CD4-positive, alpha-beta T cell (primary cell): ENCODE measurements around the gene GRID2. TPM values are rescaled to one million over a fixed set of nuclear protein-coding genes. Genes with fewer than 3 reads are reported as not detected.
A peak's percentile ranks its signal among the peaks of the same experiment; 100 is the strongest.

Experiments used
- ATAC-seq: fragments of 200-7000 bp; cut with Tn5 transposase; one replicate; pipeline ENCODE4 v1.10.0; 2022; ENCODE audit warnings: mild to moderate bottlenecking; ENCODE audit not compliant: poor library complexity
- CTCF ChIA-PET: fragments of 350-600 bp; sonication (Branson Sonifier 250); formaldehyde crosslinking; loops from one replicate; lab custom pipeline; 2021; ENCODE audit warnings: antibody characterized with exemption, inconsistent platforms; lab: Charles Lee
- POLR2A ChIA-PET: fragments of 350-600 bp; sonication (Branson Sonifier 250); formaldehyde crosslinking; loops from one replicate; lab custom pipeline; 2021; ENCODE audit warnings: antibody characterized with exemption, inconsistent platforms; lab: Charles Lee
- DNase-seq, 14 experiments: peaks; one replicate each; pipeline ENCODE4 v3.0.0-alpha.2; 2013 to 2020; ENCODE audit warnings: mixed read lengths in 2 of 14
- H3K27ac ChIP-seq, 2 donors: one replicate each; pipeline versions ENCODE4 v1.5.1 to v1.7.0; 2013; ENCODE audit warnings: low read length in 2 of 2, low read depth in 1 of 2, mild to moderate bottlenecking in 1 of 2
- H3K27me3 ChIP-seq, 2 experiments: 1 replicate in 1 of 2; 2 replicates in 1 of 2; pipeline versions ENCODE4 v1.6.1 to v1.7.0; 2013; ENCODE audit warnings: low read length in 2 of 2, control low read depth in 1 of 2, mild to moderate bottlenecking in 1 of 2, moderate library complexity in 1 of 2; ENCODE audit not compliant: insufficient read depth in 2 of 2, control insufficient read depth in 1 of 2
- H3K36me3 ChIP-seq: one replicate; pipeline ENCODE4 v1.6.1; 2013; ENCODE audit warnings: low read length, control low read depth; ENCODE audit not compliant: insufficient read depth
- H3K4me1 ChIP-seq: one replicate; pipeline ENCODE4 v1.6.1; 2013; ENCODE audit warnings: low read length, control low read depth; ENCODE audit not compliant: insufficient read depth
- H3K4me3 ChIP-seq: one replicate; pipeline ENCODE4 v1.5.1; 2013; ENCODE audit warnings: mild to moderate bottlenecking, low read length, moderate library complexity
- H3K9me3 ChIP-seq, 2 experiments: 1 replicate in 1 of 2; 2 replicates in 1 of 2; pipeline versions ENCODE4 v1.6.1 to v1.7.0; 2013; ENCODE audit warnings: low read length in 2 of 2, mild to moderate bottlenecking in 2 of 2, control low read depth in 1 of 2, moderate library complexity in 1 of 2; ENCODE audit not compliant: control insufficient read depth in 1 of 2, insufficient read depth in 1 of 2
- H3K27ac Mint-ChIP-seq: one replicate; pipeline ENCODE4 v1.8.0; 2020; ENCODE audit warnings: mixed read lengths
- H3K27me3 Mint-ChIP-seq: one replicate; pipeline ENCODE4 v1.8.0; 2021; ENCODE audit warnings: mixed read lengths
- H3K36me3 Mint-ChIP-seq: one replicate; pipeline ENCODE4 v1.8.0; 2021; ENCODE audit warnings: low read depth, mixed read lengths
- H3K4me1 Mint-ChIP-seq: one replicate; pipeline ENCODE4 v1.8.0; 2021; ENCODE audit warnings: low read depth, mixed read lengths
- H3K4me3 Mint-ChIP-seq: one replicate; pipeline ENCODE4 v1.8.0; 2020; ENCODE audit warnings: mild to moderate bottlenecking, mixed read lengths
- H3K9me3 Mint-ChIP-seq: one replicate; pipeline ENCODE4 v1.8.0; 2020; ENCODE audit warnings: mixed read lengths
- CTCF ChIP-seq: fragments of 200-600 bp; IDR thresholded peaks from one replicate; pipeline ENCODE4 v1.8.0; 2022; ENCODE audit warnings: antibody characterized with exemption, mild to moderate bottlenecking
- intact Hi-C, 2 experiments: fragments of 100-400 bp; cut with DNase I in 1 of 2; cut with micrococcal nuclease in 1 of 2; formaldehyde crosslinking; loops; one replicate each; pipeline versions ENCODE4 v1.15.1 to v1.9.0; 2023 to 2025; cut with DNase I, micrococcal nuclease
- total RNA-seq, 174 experiments: library from RNA in 2 of 174; stranded (reverse) in 2 of 174; gene quantifications; one replicate each; pipeline ENCODE4 v1.2.3 and lab custom pipeline; 2021 to 2026

GRID2 gene
- total RNA-seq, 2 experiments from 2014 or later: not detected

GRCh38 chr4:93786149-93786548 lies 1482.4 kb downstream of the GRID2 start:
- H3K4me3 Mint-ChIP-seq: no peak overlapping the region

GRCh38 chr4:93788712-93789111 lies 1484.9 kb downstream of the GRID2 start:
- DNase-seq (no peak), ATAC-seq (no peak)
- Histone ChIP-seq H3K4me3 (no peak overlapping the region), H3K27me3 (no peaks in the 10 kb centered on the region), H3K4me1 (no peaks in the 10 kb centered on the region), H3K36me3 (no peaks in the 10 kb centered on the region), H3K27ac (no peak overlapping the region), H3K9me3 (no peaks in the 10 kb centered on the region)
- Mint-ChIP-seq H3K27me3 (no peaks in the 10 kb centered on the region), H3K36me3 (no peaks in the 10 kb centered on the region), H3K27ac (no peak overlapping the region), H3K9me3 (no peaks in the 10 kb centered on the region), H3K4me1 (no peaks in the 10 kb centered on the region), H3K4me3 (no peak overlapping the region)
- TF ChIP-seq CTCF: no peak
- ChIA-PET CTCF (no interaction called here), POLR2A (no interaction called here)
- intact Hi-C loops: no loop called here

More at GRCh38 chr4:93786149-93786548, 1482.4 kb downstream of the GRID2 start:
- Mint-ChIP-seq H3K4me1 (no peaks in the 10 kb centered on the region), H3K9me3 (no peaks in the 10 kb centered on the region), H3K27me3 (no peaks in the 10 kb centered on the region), H3K36me3 (no peaks in the 10 kb centered on the region), H3K27ac (no peak overlapping the region)
- Histone ChIP-seq H3K36me3 (no peaks in the 10 kb centered on the region), H3K4me3 (no peak overlapping the region), H3K27me3 (no peaks in the 10 kb centered on the region), H3K9me3 (peaks cover 0 to 3% of the 10 kb centered on the region in 2 experiments), H3K4me1 (no peaks in the 10 kb centered on the region), H3K27ac (no peak overlapping the region)
- CTCF ChIA-PET: no interaction called here
- no peak for ATAC-seq
- TF ChIP-seq CTCF: no peak
- POLR2A ChIA-PET: no interaction called here
- no peak for DNase-seq
- intact Hi-C loops: no loop called here

GRCh38 chr4:93791570-93792195 lies 1487.9 kb downstream of the GRID2 start:
- ATAC-seq (no peak), DNase-seq (peak in 5 of 14 experiments; percentile 2 to 25 (median 14))
- H3K9me3 ChIP-seq: no peaks in the 10 kb centered on the region
- H3K4me3 ChIP-seq: no peak overlapping the region
- ChIA-PET POLR2A (no interaction called here), CTCF (no interaction called here)
- TF ChIP-seq CTCF: no peak
- Mint-ChIP-seq H3K4me1 (no peaks in the 10 kb centered on the region), H3K36me3 (no peaks in the 10 kb centered on the region), H3K27me3 (no peaks in the 10 kb centered on the region), H3K4me3 (no peak overlapping the region), H3K27ac (no peak overlapping the region), H3K9me3 (no peaks in the 10 kb centered on the region)
- intact Hi-C loops: loop anchor here in 1 of 2 experiments (5.0 kb wide), 1 partner anchor 466 kb away; no protein-coding TSS in a partner anchor
- H3K4me1 ChIP-seq: no peaks in the 10 kb centered on the region
- no peaks in the 10 kb centered on the region for H3K27me3 ChIP-seq
- H3K36me3 ChIP-seq: no peaks in the 10 kb centered on the region
- no peak overlapping the region for H3K27ac ChIP-seq
